Measurements from ENCODE around the gene BRPF3.

BRPF3 gene

GRCh38 chr6:36160147-36160760 is 36.3 kb upstream of the BRPF3 start:
- Histone ChIP-seq H3F3A (ENCODE audit: insufficient read depth, low read length) (no peaks in the 10 kb centered on the region), H3K27me3 (ENCODE audit: insufficient read depth, low read length) (peaks cover 4% of the 10 kb centered on the region; the same call in 1 of the 2 replicates), H3K9ac (ENCODE audit: low read length) (no peak overlapping the region), H3K9me3 (ENCODE audit: low read length) (peaks cover 8% of the 10 kb centered on the region; the same call in 1 of the 2 replicates), H3K27ac (ENCODE audit: low read depth, low read length, poor library complexity, severe bottlenecking) (no peak overlapping the region), H3K9me2 (ENCODE audit: low read depth, low read length) (no peaks in the 10 kb centered on the region), H3K79me2 (ENCODE audit: insufficient read depth, low read length) (no peaks in the 10 kb centered on the region), H3K4me2 (ENCODE audit: low read length) (no peak overlapping the region), H4K20me1 (ENCODE audit: insufficient read depth, low read length) (no peaks in the 10 kb centered on the region), H3K36me3 (ENCODE audit: insufficient read depth, low read length) (no peaks in the 10 kb centered on the region; the same call in 1 of the 2 replicates), H2AFZ (ENCODE audit: low read length) (no peak overlapping the region), H3K4me1 (ENCODE audit: insufficient read depth, low read length, severe bottlenecking) (no peaks in the 10 kb centered on the region), H3K4me3 (ENCODE audit: low read depth, low read length, poor library complexity, severe bottlenecking) (no peak overlapping the region)
- TF ChIP-seq CTCF (IDR thresholded peaks at IDR 0.05; ENCODE audit: low read length): no peak
- no peak for TF ChIP-seq EZH2 (IDR thresholded peaks at IDR 0.05; ENCODE audit: borderline replicate concordance, low read length)

- H3K4me1 ChIP-seq (ENCODE audit: insufficient read depth, low read length, severe bottlenecking): no peaks in the 10 kb centered on the region
- H4K20me1 ChIP-seq (ENCODE audit: insufficient read depth, low read length): no peaks in the 10 kb centered on the region
- TF ChIP-seq EZH2 (IDR thresholded peaks at IDR 0.05; ENCODE audit: borderline replicate concordance, low read length) (no peak), CTCF (IDR thresholded peaks at IDR 0.05; ENCODE audit: low read length) (no peak)
- no peaks in the 10 kb centered on the region for H3F3A ChIP-seq (ENCODE audit: insufficient read depth, low read length)
- H3K9me3 ChIP-seq (ENCODE audit: low read length): 0 out of 2 replicates have a peak, but pooled peaks cover 3% of the 10 kb centered on the region
- H3K9me2 ChIP-seq (ENCODE audit: low read depth, low read length): no peaks in the 10 kb centered on the region
- no peak overlapping the region for H3K9ac ChIP-seq (ENCODE audit: low read length)
- no peaks in the 10 kb centered on the region for H3K27me3 ChIP-seq (ENCODE audit: insufficient read depth, low read length)
- no peaks in the 10 kb centered on the region for H3K79me2 ChIP-seq (ENCODE audit: insufficient read depth, low read length)
- no peak overlapping the region for H3K27ac ChIP-seq (ENCODE audit: low read depth, low read length, poor library complexity, severe bottlenecking)
- H3K4me3 ChIP-seq (ENCODE audit: low read depth, low read length, poor library complexity, severe bottlenecking): no peak overlapping the region
- no peaks in the 10 kb centered on the region; the same call in 1 of the 2 replicates for H3K36me3 ChIP-seq (ENCODE audit: insufficient read depth, low read length)
- no peak overlapping the region for H3K4me2 ChIP-seq (ENCODE audit: low read length)
- no peak overlapping the region for H2AFZ ChIP-seq (ENCODE audit: low read length)
Measured at GRCh38 chr6:36169023-36170007, 27.2 kb upstream of the BRPF3 start.

- Histone ChIP-seq H3K9me2 (ENCODE audit: low read depth, low read length) (no peaks in the 10 kb centered on the region), H2AFZ (ENCODE audit: low read length) (no peak overlapping the region), H3K9ac (ENCODE audit: low read length) (no peak overlapping the region), H3K27ac (ENCODE audit: low read depth, low read length, poor library complexity, severe bottlenecking) (no peak overlapping the region), H3K79me2 (ENCODE audit: insufficient read depth, low read length) (no peaks in the 10 kb centered on the region), H3F3A (ENCODE audit: insufficient read depth, low read length) (no peaks in the 10 kb centered on the region), H3K4me2 (ENCODE audit: low read length) (no peak overlapping the region), H3K27me3 (ENCODE audit: insufficient read depth, low read length) (no peaks in the 10 kb centered on the region), H3K36me3 (ENCODE audit: insufficient read depth, low read length) (no peaks in the 10 kb centered on the region; the same call in 1 of the 2 replicates), H3K4me3 (ENCODE audit: low read depth, low read length, poor library complexity, severe bottlenecking) (no peak overlapping the region), H3K9me3 (ENCODE audit: low read length) (0 out of 2 replicates have a peak, but pooled peaks cover 3% of the 10 kb centered on the region), H4K20me1 (ENCODE audit: insufficient read depth, low read length) (no peaks in the 10 kb centered on the region), H3K4me1 (ENCODE audit: insufficient read depth, low read length, severe bottlenecking) (no peaks in the 10 kb centered on the region)
- TF ChIP-seq EZH2 (IDR thresholded peaks at IDR 0.05; ENCODE audit: borderline replicate concordance, low read length) (no peak), CTCF (IDR thresholded peaks at IDR 0.05; ENCODE audit: low read length) (no peak)
Measured at GRCh38 chr6:36170704-36171103, 25.8 kb upstream of the BRPF3 start.
